M059J (cell line): ENCODE data around the gene TUBB8. TPM values are rescaled to one million over a fixed set of nuclear protein-coding genes. Genes with fewer than 3 reads are reported as not detected.
"Not testable (repeated sequence)": the region's sequence is repeated elsewhere in the genome, so short reads cannot be mapped to it uniquely, and the experiment has no call there.

Experiments
- DNase-seq: peaks from one replicate; pipeline ENCODE4 v3.0.0-alpha.2; 2012; ENCODE audit warnings: low read depth
- total RNA-seq: library from RNA; depleted of rRNA; stranded (reverse); fragments of >200 nt; shearing (Covaris generic); gene quantifications from 2 replicates; pipeline ENCODE4 v1.2.3, GENCODE V29; 2014; rRNA removed

Gene TUBB8
- 0.22 TPM in 1 of 2 replicates, not detected in the other for total RNA-seq

DNA sequence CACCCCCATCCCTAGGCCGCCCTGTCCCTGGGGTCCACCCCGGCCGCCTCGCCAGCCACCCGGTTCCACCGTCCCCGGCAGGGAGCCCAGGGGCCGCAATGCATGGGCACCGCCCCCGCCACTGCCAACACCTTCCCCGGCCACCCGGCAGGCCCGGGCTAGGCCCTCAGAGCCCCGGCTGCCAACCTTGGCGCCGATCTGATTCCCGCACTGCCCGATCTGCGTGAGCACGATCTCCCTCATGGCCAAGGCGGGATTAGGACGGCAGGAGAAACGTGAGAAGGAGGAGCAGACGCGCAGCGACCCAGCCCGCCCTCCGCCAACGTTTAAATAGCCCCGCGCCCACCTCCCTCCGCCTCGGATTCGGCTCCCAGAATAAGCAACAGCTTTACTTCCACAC lies at the start of gene TUBB8:
TSS of gene TUBB8 (minus strand) at position 301 of the 400 bp plus-strand sequence. CDS start at position 243, 58 bp downstream.
- no peak for DNase-seq

DNA sequence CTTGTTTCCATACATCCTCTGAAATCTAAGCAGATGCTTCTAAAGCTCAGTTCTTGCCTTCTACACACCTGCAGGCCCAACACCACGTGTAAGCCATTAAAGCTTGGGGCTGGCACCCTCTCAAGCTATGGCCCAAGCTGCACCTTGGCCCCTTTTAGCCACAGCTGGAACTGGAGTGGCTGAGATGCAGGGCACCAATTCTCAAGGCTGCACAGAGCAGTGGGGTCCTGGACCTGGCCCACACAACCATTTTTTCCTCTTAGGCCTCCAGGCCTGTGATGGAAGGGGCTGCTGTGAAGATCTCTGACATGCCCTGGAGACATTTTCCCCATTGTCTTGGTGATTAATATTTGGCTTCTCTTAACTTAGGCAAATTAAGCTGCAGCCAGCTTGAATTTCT lies 47.4 kb upstream of the TUBB8 start:
- no peak for DNase-seq

- DNase-seq, result no peak
Observed at GRCh38 chr10:95356-96115, 46.4 kb upstream of the TUBB8 start.

DNA sequence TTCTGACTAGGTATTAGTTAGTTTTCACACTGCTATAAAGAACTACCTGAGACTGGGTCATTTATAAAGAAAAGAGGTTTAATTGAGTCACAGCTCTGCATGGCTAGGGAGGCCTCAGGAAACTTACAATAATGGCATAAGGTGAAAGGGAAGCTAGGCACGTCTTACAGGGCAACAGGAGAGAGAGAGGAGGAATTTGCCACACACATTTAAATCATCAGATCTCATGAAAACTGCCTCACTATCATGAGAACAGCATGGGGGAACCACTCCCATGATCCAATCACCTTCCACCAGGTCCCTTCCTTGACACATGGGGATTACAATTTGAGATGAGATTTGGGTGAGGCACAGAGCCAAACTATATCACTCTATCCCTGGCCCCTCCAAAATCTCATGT lies 45.5 kb upstream of the TUBB8 start:
- no peak for DNase-seq

- no peak for DNase-seq
Observed at GRCh38 chr10:92846-93245, 43.8 kb upstream of the TUBB8 start.

DNA sequence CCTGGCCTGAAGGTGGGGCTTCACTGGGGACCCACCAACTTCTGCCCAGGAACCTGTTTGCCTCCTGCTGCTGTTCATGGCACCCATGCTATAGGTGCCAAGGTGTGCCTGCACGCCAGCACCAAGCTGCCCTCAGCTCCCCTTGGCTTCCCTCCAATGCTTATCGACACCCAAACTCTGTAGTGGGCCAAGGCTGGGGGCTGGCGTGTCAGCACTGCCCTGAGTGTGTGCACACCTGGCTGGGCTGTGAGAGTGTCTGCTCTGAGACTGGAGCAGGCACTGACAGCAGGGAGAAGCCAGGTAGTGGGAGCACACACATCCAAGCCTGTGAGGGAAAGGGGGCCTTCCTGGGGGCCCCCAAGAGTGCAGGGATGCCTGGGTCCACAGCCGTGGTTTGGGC lies 43.1 kb upstream of the TUBB8 start:
- DNase-seq, result no peak

- no peak for DNase-seq
Observed at GRCh38 chr10:91313-91712, 42.2 kb upstream of the TUBB8 start.

DNA sequence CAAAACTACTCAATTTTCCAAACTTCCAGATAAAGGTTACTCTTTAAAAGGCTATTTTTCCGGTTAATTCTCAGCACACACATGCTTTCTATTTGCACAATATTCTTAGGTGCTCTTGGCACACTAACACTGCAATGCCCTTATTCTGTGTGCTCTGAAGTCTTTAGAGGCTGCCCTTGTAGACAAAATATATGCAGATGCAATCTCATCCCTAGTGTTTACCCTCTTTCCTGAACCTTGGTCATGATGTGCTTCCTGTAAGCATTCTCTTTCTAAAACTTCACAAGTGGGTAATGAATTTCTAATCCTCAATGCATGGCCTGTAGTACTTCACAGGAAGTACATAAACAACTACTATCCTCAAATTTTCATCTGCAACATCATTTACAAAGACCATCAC lies 41.1 kb upstream of the TUBB8 start:
- DNase-seq, result no peak

DNA sequence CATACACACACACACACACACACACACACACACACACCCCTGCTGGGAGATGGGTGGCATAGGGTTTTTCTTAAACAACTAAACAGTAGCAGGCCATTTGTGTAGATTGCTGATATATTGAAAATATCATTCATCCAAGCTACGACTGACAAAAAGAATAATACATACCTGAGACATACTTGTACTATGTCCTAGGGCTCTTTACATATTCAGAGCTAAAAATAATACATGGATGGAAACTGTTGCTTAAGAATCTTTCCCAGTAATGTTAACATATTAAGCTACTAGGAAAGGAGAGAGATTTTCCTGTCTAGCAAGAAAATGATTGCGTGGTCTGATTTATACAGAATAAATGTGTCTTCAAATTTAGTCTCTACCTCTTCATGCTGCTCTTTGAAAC lies 40.2 kb upstream of the TUBB8 start:
- DNase-seq, result no peak

- DNase-seq, result no peak
Observed at GRCh38 chr10:88253-88652, 39.2 kb upstream of the TUBB8 start.

- no peak for DNase-seq
Observed at GRCh38 chr10:87177-88080, 38.3 kb upstream of the TUBB8 start.

GRCh38 chr10:86031-86430 lies 36.9 kb upstream of the TUBB8 start:
- DNase-seq, result no peak

- no peak for DNase-seq
Observed at GRCh38 chr10:85044-85443, 35.9 kb upstream of the TUBB8 start.

DNA sequence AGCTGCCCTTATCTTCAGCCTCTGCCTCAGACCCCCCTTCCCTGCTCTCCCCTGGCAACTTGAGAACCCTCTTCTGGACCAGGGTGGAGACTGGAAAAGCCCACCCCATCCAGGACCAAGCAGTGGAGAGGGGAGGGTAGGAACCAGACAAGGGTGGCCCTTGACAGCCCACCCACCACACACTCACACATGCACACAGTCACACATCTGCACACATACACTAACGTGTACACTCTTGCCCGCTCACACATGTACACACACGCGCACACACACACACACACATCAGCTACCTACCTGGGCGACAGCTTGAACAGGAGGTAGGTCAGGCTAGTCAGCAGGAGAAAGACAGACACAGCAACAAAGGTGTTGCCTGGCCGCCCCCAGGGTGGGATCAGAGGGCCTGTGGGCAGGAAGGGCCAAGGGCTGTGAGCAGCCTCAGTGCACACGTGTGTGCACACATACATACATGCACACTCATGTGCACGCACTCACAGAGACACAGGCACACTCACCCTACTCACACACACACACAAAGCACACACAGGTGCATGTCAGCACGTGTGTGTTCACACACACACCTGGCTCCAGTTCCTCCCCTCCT lies 34.9 kb upstream of the TUBB8 start:
- no peak for DNase-seq

GRCh38 chr10:80477-81105 lies 31.5 kb upstream of the TUBB8 start:
- no peak for DNase-seq

- no peak for DNase-seq
Observed at GRCh38 chr10:79532-80215, 30.6 kb upstream of the TUBB8 start.

- no peak for DNase-seq
Observed at GRCh38 chr10:78556-78955, 29.5 kb upstream of the TUBB8 start.

DNA sequence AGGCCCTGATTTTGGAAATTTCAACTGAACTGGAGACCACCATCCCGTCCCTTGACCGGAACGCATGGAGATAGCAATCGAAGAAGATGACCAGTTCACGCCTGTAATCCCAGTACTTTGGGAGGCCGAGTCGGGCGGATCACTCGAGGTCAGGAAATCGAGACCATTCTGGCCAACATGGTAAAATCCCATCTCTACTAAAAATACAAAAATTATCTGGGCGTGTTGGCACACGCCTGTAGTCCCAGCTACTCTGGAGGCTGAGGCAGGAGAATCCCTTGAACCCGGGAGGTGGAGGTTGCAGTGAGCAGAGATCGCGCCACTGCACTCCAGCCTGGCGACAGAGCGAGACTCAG lies 25.1 kb upstream of the TUBB8 start:
- DNase-seq, result not testable (repeated sequence)

GRCh38 chr10:73543-74265 lies 24.6 kb upstream of the TUBB8 start:
- peak; percentile 29 for DNase-seq

DNA sequence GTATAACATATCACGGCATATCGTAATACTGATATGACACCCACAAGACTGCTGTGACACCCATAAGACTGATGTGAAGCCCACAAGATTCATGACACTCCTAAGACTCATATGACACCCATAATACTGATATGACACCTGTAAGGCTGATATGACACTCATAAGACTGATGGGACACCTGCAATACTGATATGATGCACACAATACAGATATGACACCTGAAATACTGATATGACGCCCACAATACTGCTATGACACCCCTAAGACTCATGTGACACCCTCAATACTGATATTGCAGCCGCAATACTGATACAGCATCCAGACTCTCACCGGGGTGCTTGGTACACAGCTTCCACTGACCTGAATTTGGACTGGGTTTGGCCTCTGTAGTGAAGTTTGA lies 19.1 kb upstream of the TUBB8 start:
- not testable (repeated sequence) for DNase-seq

GRCh38 chr10:49926-50325 lies 830 bp upstream of the TUBB8 start:
- DNase-seq, result peak; percentile 47
